ENCODE measurements around the gene SLC6A1. TPM values are rescaled to one million over a fixed set of nuclear protein-coding genes. Genes with fewer than 3 reads are reported as not detected.

SLC6A1 gene
- total RNA-seq, 1 donor from 2014 or later, result 2.0 TPM

DNA sequence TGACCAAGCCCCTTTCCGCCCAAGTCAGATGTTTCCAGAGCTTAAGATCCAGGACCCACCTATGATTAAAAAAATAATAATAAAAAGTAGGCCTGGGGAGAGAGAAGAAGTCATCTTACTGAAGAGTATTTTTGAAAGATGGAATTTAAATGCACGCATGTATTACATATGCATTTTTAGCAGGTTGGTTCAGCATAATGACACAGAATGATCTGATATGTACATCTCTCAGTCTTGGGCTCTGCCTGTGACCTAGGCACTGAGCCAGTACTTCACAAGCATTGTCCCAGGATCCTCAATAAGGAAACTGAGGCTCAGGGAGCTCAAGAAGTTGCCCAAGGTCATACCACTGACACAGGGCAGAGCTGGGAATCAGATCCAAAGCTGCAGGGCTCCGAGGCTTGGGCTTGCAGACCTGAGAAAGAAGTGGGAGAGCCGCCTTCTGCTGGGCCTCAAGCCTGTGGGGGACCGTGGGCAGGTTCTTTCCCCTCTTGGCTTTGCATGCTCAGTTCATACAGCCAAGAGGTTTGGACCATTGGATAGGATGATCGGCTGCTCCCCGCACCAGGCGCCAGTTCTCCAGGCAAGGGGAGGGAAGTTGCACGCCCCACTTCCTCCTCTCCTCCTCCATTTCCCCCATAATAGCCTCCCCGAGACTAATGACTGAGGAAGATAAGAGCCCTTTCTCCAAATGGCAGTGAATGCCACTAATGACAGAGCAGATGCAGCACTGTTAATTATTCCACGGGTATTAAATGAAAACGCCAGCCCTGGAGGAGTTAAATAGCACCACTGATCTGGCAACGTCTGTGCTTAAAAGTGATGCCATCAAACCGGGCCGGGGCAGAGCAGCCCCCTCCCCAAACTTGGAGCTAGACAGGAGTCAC is 6.9 kb downstream of the SLC6A1 start:
- H3K9me3 Mint-ChIP-seq (ENCODE audit: low read depth), result no peaks in the 10 kb centered on the region
- peaks cover 77% of the 10 kb centered on the region for H3K27me3 Mint-ChIP-seq (ENCODE audit: low read depth)
- no peaks in the 10 kb centered on the region for H3K36me3 Mint-ChIP-seq (ENCODE audit: low read depth)
- H3K4me3 Mint-ChIP-seq (ENCODE audit: unreplicated experiment), result no peak overlapping the region
- no peak for DNase-seq (ENCODE audit: low spot score)
- H3K27ac Mint-ChIP-seq (ENCODE audit: unreplicated experiment), result no peak overlapping the region
- peaks cover 13% of the 10 kb centered on the region for H3K4me1 Mint-ChIP-seq (ENCODE audit: low read depth)
- TF ChIP-seq, protein P1, sequence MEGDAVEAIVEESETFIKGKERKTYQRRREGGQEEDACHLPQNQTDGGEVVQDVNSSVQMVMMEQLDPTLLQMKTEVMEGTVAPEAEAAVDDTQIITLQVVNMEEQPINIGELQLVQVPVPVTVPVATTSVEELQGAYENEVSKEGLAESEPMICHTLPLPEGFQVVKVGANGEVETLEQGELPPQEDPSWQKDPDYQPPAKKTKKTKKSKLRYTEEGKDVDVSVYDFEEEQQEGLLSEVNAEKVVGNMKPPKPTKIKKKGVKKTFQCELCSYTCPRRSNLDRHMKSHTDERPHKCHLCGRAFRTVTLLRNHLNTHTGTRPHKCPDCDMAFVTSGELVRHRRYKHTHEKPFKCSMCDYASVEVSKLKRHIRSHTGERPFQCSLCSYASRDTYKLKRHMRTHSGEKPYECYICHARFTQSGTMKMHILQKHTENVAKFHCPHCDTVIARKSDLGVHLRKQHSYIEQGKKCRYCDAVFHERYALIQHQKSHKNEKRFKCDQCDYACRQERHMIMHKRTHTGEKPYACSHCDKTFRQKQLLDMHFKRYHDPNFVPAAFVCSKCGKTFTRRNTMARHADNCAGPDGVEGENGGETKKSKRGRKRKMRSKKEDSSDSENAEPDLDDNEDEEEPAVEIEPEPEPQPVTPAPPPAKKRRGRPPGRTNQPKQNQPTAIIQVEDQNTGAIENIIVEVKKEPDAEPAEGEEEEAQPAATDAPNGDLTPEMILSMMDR (IDR thresholded peaks at IDR 0.05), result no peak

DNA sequence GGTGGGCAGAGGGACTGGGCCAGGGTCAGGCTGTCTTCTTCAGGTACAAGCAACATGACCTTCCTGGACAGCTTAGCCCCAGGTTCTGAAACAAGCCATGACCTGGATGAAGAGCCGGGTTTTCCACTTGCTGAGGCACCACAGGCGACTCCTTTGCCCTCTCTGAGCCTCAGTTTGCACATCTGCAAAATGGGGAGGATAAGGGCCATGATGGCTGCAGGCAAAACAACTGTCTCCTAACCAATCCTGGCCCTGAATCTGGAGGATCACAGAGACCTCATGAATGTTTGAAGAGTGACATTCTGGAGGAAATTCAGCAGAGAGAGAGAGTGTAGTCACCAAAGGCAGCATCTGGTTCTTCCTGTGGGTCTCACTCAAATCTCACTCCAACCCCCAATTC is 8.0 kb downstream of the SLC6A1 start:
- Mint-ChIP-seq H3K4me1 (ENCODE audit: low read depth) (peaks cover 17% of the 10 kb centered on the region), H3K27me3 (ENCODE audit: low read depth) (peaks cover 70% of the 10 kb centered on the region), H3K36me3 (ENCODE audit: low read depth) (no peaks in the 10 kb centered on the region), H3K4me3 (ENCODE audit: unreplicated experiment) (no peak overlapping the region), H3K27ac (ENCODE audit: unreplicated experiment) (no peak overlapping the region), H3K9me3 (ENCODE audit: low read depth) (no peaks in the 10 kb centered on the region)
- no peak for DNase-seq (ENCODE audit: low spot score)
- TF ChIP-seq, protein P1 (IDR thresholded peaks at IDR 0.05), result no peak

DNA sequence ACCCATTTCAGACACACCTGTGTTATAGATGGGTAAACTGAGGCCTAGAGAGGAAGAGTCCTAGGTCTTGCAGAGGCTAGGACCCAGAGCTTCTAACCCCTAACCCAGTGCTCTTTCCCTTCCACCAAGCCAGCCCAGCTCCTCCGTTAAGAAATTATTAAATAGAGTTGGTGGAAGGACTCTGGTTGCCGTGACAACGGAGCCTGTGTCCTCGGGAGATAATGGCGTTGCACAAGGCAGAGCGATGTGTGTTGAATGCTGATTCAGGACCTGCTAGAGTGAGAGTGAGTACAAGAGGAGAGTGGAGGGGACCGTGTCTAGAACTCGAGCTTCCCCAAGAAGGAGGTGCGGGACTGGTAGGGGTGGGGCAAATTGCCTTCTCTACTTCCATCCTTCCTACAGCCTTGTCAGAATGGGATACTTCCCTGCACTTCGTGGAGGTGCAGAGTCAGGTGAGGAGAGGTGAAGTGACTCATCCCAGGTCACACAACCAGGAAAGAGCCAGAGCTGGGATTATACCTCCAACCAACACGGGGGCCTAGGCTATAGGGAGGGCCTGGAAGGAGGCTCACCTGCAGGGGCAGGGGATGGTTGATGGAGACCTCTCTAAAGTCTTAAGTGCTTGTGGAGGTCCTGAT is 8.6 kb downstream of the SLC6A1 start:
- Mint-ChIP-seq H3K4me3 (ENCODE audit: unreplicated experiment) (no peak overlapping the region), H3K36me3 (ENCODE audit: low read depth) (no peaks in the 10 kb centered on the region), H3K9me3 (ENCODE audit: low read depth) (no peaks in the 10 kb centered on the region), H3K27me3 (ENCODE audit: low read depth) (peaks cover 69% of the 10 kb centered on the region), H3K4me1 (ENCODE audit: low read depth) (peaks cover 17% of the 10 kb centered on the region), H3K27ac (ENCODE audit: unreplicated experiment) (no peak overlapping the region)
- TF ChIP-seq, protein P1 (IDR thresholded peaks at IDR 0.05), result no peak
- DNase-seq (ENCODE audit: low spot score), result no peak

DNA sequence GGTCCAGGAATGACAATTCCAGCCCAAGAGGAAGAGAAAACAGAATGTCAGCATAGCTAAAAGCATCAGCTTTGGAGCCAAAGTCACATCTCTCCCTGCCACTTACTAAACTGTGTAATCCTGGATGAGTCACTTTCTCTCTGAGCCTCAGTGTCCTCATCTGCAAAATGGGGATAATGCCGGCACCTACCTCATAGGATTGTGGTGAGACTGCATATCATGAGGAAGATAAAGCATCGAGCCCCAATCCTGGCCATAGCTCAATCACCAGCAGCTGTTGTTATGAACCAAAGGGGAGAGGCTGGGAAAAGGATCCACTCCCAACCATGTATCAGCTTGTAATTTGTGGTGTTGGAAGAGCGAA is 9.1 kb downstream of the SLC6A1 start:
- no peaks in the 10 kb centered on the region for H3K9me3 Mint-ChIP-seq (ENCODE audit: low read depth)
- no peak for DNase-seq (ENCODE audit: low spot score)
- H3K4me1 Mint-ChIP-seq (ENCODE audit: low read depth), result peaks cover 17% of the 10 kb centered on the region
- H3K36me3 Mint-ChIP-seq (ENCODE audit: low read depth), result no peaks in the 10 kb centered on the region
- H3K27me3 Mint-ChIP-seq (ENCODE audit: low read depth), result peaks cover 69% of the 10 kb centered on the region
- no peak overlapping the region for H3K27ac Mint-ChIP-seq (ENCODE audit: unreplicated experiment)
- TF ChIP-seq, protein P1 (IDR thresholded peaks at IDR 0.05), result no peak
- H3K4me3 Mint-ChIP-seq (ENCODE audit: unreplicated experiment), result no peak overlapping the region

DNA sequence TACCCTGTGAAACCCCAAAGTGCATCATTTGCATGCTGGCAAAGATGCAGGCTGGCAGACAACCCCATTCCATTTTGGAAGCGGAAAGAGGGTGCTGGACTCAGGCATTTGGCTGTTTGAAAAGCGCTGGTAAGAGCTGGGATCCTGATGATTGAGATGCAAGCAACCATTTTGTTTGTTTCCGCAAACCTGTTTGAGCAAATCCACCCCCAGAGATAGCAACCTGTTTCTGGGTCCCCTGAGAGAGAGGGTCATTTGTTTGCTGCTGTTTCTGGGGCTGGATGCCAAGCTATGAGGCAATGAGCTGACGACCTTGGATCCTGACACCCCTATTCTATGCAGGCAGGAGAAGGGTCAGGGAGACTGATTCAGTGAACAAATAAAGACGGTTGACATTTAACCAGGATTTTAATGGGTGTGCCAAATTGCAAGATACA is 9.8 kb downstream of the SLC6A1 start:
- Mint-ChIP-seq H3K27ac (ENCODE audit: unreplicated experiment) (no peak overlapping the region), H3K9me3 (ENCODE audit: low read depth) (no peaks in the 10 kb centered on the region), H3K4me1 (ENCODE audit: low read depth) (peaks cover 17% of the 10 kb centered on the region), H3K4me3 (ENCODE audit: unreplicated experiment) (no peak overlapping the region), H3K36me3 (ENCODE audit: low read depth) (no peaks in the 10 kb centered on the region), H3K27me3 (ENCODE audit: low read depth) (peaks cover 72% of the 10 kb centered on the region)
- DNase-seq (ENCODE audit: low spot score), result no peak
- TF ChIP-seq, protein P1 (IDR thresholded peaks at IDR 0.05), result no peak

Measured in chondrocyte (in vitro differentiated cells).